ENCODE measurements around the gene CACNB4. TPM values are rescaled to one million over a fixed set of nuclear protein-coding genes. Genes with fewer than 3 reads are reported as not detected.

Gene CACNB4
- total and polyA plus RNA-seq, 7 donors = 0.23 to 4.4 (median 1.1) TPM

DNA sequence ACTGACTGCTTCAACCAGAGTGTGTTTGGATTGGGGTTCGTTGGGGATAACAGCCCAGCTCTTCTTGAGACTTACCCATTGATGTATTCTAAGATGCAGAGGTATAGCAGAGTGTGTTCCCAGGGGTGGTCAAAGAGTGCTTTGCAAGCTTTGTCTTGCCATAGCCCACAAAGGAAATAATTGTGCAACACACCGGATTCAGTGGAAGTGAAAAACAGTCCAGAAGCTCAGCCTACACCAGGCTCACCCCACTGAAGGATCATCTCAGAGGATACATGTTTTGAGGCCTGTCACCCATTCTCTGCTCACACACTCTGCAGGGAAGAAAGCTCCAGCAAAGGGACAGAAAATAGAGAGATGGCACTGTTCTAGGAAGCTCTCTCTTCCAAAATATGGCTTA is 9.6 kb downstream of the CACNB4 start:
- DNase-seq = no peak
- Histone ChIP-seq H3K4me3 (no peak overlapping the region), H3K27me3 (no peaks in the 10 kb centered on the region), H3K36me3 (no peaks in the 10 kb centered on the region), H3K27ac (no peak overlapping the region), H3K4me1 (no peaks in the 10 kb centered on the region), H3K9me3 (no peaks in the 10 kb centered on the region)
- WGBS, 2 donors = 47 to 78% methylated on average over 2 of the region's 2 CpGs
- intact Hi-C loops (cut with DNase I) = no loop called here
- TF ChIP-seq POLR2AphosphoS5 (IDR thresholded peaks at IDR 0.05) = no peak
- no peak for TF ChIP-seq POLR2A (IDR thresholded peaks at IDR 0.05)
- TF ChIP-seq, protein P1, sequence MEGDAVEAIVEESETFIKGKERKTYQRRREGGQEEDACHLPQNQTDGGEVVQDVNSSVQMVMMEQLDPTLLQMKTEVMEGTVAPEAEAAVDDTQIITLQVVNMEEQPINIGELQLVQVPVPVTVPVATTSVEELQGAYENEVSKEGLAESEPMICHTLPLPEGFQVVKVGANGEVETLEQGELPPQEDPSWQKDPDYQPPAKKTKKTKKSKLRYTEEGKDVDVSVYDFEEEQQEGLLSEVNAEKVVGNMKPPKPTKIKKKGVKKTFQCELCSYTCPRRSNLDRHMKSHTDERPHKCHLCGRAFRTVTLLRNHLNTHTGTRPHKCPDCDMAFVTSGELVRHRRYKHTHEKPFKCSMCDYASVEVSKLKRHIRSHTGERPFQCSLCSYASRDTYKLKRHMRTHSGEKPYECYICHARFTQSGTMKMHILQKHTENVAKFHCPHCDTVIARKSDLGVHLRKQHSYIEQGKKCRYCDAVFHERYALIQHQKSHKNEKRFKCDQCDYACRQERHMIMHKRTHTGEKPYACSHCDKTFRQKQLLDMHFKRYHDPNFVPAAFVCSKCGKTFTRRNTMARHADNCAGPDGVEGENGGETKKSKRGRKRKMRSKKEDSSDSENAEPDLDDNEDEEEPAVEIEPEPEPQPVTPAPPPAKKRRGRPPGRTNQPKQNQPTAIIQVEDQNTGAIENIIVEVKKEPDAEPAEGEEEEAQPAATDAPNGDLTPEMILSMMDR (IDR thresholded peaks at IDR 0.05) = no peak
- no peak for TF ChIP-seq EP300 (IDR thresholded peaks at IDR 0.05)

DNA sequence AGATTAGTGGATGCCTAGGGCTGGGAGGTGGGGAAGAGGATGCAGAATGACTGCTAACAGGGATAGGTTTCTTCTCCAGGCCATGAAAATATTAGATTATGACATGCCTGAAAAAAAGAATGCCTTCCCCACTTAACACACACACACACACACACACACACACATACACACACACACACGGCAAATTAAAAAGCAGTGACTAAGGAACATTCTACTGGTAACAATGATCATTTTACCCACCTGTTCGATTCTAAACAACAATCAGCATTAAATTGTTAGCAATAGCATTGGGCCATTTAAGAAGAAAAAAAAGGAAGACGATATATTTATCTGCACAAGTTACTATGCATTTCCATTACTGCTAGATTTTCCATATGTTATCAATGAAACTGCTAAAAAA is 10.8 kb downstream of the CACNB4 start:
- Histone ChIP-seq H3K27ac (no peak overlapping the region), H3K9me3 (no peaks in the 10 kb centered on the region), H3K4me1 (no peaks in the 10 kb centered on the region), H3K36me3 (no peaks in the 10 kb centered on the region), H3K27me3 (no peaks in the 10 kb centered on the region), H3K4me3 (no peak overlapping the region)
- TF ChIP-seq, protein P1 (IDR thresholded peaks at IDR 0.05) = no peak
- TF ChIP-seq EP300 (IDR thresholded peaks at IDR 0.05) (no peak), POLR2AphosphoS5 (IDR thresholded peaks at IDR 0.05) (no peak), POLR2A (IDR thresholded peaks at IDR 0.05) (no peak)
- 78 to 82% methylated on average over 3 of the region's 3 CpGs for WGBS, 2 donors
- intact Hi-C loops (cut with DNase I) = no loop called here
- no peak for DNase-seq

DNA sequence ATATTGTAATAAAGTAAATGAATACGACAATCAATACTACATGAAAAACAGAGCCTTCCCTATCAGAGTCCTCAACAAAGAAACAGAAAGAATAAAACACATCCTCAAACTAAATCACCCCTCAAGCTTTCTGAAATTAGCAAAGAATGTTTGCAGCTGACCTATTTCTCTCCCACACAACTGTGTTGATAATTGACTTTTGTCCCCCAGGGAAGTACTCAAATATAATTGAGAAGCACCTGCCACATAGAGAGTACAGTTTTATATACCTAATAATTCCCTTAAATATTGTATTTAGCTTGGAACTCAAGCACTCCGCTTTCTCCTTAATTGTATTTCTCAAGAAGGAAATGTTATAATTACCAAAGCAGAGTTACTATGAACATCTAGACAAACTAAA is 12.6 kb downstream of the CACNB4 start:
- no peak for DNase-seq

DNA sequence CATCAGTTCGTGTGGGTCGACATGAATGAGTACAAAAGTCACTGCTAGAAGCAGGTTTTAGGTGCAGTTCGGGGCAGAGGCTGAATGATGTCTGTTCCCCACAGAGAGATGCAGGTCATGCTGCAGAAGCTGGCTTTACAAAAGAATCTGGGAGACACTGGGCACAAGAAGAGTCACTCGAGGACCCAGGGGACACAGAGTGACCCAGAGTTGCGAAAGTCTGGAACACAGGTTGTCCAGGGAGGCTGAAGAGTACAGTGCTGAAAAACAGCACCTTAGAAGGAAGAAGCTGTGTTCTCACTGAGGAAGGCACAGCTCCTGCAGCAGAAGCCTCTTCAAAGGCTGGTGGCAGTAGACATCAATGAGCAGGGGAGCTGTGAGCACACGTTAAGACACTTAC is 14.8 kb downstream of the CACNB4 start:
- TF ChIP-seq EP300 (IDR thresholded peaks at IDR 0.05) (no peak), POLR2A (IDR thresholded peaks at IDR 0.05) (no peak), POLR2AphosphoS5 (IDR thresholded peaks at IDR 0.05) (no peak)
- TF ChIP-seq, protein P1 (IDR thresholded peaks at IDR 0.05) = no peak
- intact Hi-C loops (cut with DNase I) = no loop called here
- no peaks in the 10 kb centered on the region for H3K9me3 ChIP-seq
- no peak overlapping the region for H3K4me3 ChIP-seq
- no peak overlapping the region for H3K27ac ChIP-seq
- no peak for DNase-seq
- H3K36me3 ChIP-seq = no peaks in the 10 kb centered on the region
- H3K27me3 ChIP-seq = no peaks in the 10 kb centered on the region
- no peaks in the 10 kb centered on the region for H3K4me1 ChIP-seq
- 85 to 86% methylated on average over 6 of the region's 6 CpGs for WGBS, 2 donors

More for the DNA sequence above, 12.6 kb downstream of the CACNB4 start:
- Histone ChIP-seq H3K36me3 (no peaks in the 10 kb centered on the region), H3K27me3 (no peaks in the 10 kb centered on the region), H3K9me3 (no peaks in the 10 kb centered on the region), H3K4me3 (no peak overlapping the region), H3K4me1 (no peaks in the 10 kb centered on the region), H3K27ac (no peak overlapping the region)
- TF ChIP-seq POLR2A (IDR thresholded peaks at IDR 0.05) (no peak), EP300 (IDR thresholded peaks at IDR 0.05) (no peak), POLR2AphosphoS5 (IDR thresholded peaks at IDR 0.05) (no peak)
- TF ChIP-seq, protein P1 (IDR thresholded peaks at IDR 0.05) = no peak
- WGBS, 2 donors = 96 to 97% methylated on average over 2 of the region's 2 CpGs
- intact Hi-C loops (cut with DNase I) = no loop called here

DNA sequence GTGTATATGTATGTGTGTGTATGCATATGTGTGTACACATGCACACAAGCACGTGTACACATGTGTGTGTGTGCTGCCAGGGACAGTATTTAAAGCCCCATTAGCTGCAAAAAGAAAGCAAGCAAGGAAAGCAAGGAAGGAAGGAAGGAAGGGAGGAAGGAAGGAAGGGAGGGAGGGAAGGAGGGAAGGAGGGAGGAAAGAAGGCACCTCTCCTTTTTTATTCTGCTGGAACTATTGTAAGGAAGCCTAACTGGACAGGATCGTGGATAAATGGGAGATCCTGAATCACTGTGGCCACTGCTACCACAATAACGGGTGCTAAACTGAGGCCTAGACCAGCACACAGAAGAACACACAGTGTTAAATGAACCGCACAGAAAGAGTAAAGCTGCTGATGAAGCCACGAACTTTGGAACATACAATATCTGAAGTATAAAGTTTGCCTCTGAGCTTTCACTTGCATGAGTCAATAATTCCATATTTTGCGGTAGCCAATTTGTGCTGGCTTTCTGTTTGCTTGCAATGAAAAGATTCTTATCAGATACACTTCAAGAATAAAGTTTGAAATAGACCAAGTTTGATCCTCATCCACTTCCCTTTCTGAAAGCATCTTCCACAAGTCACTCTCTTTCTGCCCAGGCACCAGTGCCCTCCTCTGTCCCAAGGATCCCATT is 15.5 kb downstream of the CACNB4 start:
- WGBS, 2 donors = 67 to 83% methylated on average over 6 of the region's 6 CpGs
- no peak overlapping the region for H3K27ac ChIP-seq
- H3K9me3 ChIP-seq = no peaks in the 10 kb centered on the region
- TF ChIP-seq POLR2AphosphoS5 (IDR thresholded peaks at IDR 0.05) (no peak), EP300 (IDR thresholded peaks at IDR 0.05) (no peak), POLR2A (IDR thresholded peaks at IDR 0.05) (no peak)
- TF ChIP-seq, protein P1 (IDR thresholded peaks at IDR 0.05) = no peak
- DNase-seq = no peak
- intact Hi-C loops (cut with DNase I) = no loop called here
- no peak overlapping the region for H3K4me3 ChIP-seq
- no peaks in the 10 kb centered on the region for H3K27me3 ChIP-seq
- no peaks in the 10 kb centered on the region for H3K36me3 ChIP-seq
- H3K4me1 ChIP-seq = no peaks in the 10 kb centered on the region

Measured in sigmoid colon (tissue), 7 donors.